C4-2B (cell line): ENCODE measurements around the gene CLEC6A.
"Not testable (repeated sequence)": the region's sequence is repeated elsewhere in the genome, so short reads cannot be mapped to it uniquely, and the experiment has no call there.

Source experiments
- ZFX ChIP-seq: fragments of 450-650 bp; IDR thresholded peaks from 2 replicates; pipeline ENCODE4 v1.6.1; 2017
- TF ChIP-seq, protein P1 (sequence below): fragments of 450-650 bp; conservative IDR thresholded peaks from 2 replicates; pipeline ENCODE4 v1.5.1; 2017; ENCODE audit warnings: mild to moderate bottlenecking

DNA sequence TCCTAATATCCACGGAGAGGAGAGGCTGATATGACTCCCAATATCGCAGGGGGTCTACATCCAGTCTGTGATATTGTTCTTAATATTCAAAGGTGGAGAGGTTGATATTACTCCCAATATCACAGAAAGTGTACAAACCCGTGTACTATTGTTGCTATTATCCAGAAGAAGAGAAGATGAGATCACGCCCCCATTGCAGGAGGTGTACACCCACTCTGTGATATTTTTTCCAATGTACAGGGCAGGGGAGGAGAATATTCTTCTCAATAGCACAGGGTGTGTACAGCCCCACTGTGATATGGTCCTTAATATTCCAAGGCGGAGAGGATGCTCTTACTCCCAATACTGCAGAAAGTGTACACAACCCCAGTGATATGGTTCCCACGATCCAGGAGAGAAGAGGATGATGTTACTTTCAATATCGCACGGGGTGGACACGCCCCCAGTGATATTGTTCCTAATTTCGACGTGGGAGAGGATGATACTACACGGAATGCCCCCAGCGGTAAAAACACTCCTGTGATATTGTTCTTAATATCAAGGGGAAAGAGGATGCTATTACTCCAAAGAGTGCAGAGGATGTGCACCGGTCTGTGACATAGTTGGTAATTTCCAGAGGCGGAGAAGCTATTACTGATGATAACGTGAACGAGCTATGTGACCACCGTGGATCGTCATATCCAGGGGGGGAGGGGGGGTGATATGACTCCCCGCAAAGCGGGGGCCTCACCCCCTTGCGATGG is 11.1 kb upstream of the CLEC6A start:
- TF ChIP-seq, protein P1, sequence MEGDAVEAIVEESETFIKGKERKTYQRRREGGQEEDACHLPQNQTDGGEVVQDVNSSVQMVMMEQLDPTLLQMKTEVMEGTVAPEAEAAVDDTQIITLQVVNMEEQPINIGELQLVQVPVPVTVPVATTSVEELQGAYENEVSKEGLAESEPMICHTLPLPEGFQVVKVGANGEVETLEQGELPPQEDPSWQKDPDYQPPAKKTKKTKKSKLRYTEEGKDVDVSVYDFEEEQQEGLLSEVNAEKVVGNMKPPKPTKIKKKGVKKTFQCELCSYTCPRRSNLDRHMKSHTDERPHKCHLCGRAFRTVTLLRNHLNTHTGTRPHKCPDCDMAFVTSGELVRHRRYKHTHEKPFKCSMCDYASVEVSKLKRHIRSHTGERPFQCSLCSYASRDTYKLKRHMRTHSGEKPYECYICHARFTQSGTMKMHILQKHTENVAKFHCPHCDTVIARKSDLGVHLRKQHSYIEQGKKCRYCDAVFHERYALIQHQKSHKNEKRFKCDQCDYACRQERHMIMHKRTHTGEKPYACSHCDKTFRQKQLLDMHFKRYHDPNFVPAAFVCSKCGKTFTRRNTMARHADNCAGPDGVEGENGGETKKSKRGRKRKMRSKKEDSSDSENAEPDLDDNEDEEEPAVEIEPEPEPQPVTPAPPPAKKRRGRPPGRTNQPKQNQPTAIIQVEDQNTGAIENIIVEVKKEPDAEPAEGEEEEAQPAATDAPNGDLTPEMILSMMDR: not testable (repeated sequence)
- not testable (repeated sequence) for TF ChIP-seq ZFX
